Nephron (organoid): ENCODE results near the gene CHCHD4.
"Not testable (repeated sequence)": the region's sequence is repeated elsewhere in the genome, so short reads cannot be mapped to it uniquely, and the experiment has no call there.

ENCODE experiments used
- H3K27ac Mint-ChIP-seq, 3 experiments: 2 replicates each; pipeline ENCODE4 v1.8.0; 2020; ENCODE audit warnings: mixed read lengths in 3 of 3, mild to moderate bottlenecking in 2 of 3, moderate library complexity in 1 of 3
- H3K27me3 Mint-ChIP-seq: 2 replicates; pipeline ENCODE4 v1.8.0; 2021; ENCODE audit warnings: low read depth, mild to moderate bottlenecking, moderate library complexity, mixed read lengths
- H3K36me3 Mint-ChIP-seq: 2 replicates; pipeline ENCODE4 v1.8.0; 2020; ENCODE audit warnings: low read depth, mixed read lengths
- H3K4me1 Mint-ChIP-seq: 2 replicates; pipeline ENCODE4 v1.8.0; 2020; ENCODE audit warnings: mixed read lengths
- H3K4me3 Mint-ChIP-seq, 3 experiments: 2 replicates each; pipeline ENCODE4 v1.8.0; 2020; ENCODE audit warnings: mild to moderate bottlenecking in 3 of 3, mixed read lengths in 3 of 3, moderate library complexity in 2 of 3
- H3K9me3 Mint-ChIP-seq: 2 replicates; pipeline ENCODE4 v1.8.0; 2020; ENCODE audit warnings: mixed read lengths
- TF ChIP-seq, protein P1 (sequence below), 3 experiments: fragments of 200-600 bp; sonication (generic); IDR thresholded peaks; one replicate each; pipeline ENCODE4 v1.5.0; 2021; ENCODE audit warnings: antibody characterized with exemption in 3 of 3; ENCODE audit not compliant: unreplicated experiment in 3 of 3

CHCHD4 gene

DNA sequence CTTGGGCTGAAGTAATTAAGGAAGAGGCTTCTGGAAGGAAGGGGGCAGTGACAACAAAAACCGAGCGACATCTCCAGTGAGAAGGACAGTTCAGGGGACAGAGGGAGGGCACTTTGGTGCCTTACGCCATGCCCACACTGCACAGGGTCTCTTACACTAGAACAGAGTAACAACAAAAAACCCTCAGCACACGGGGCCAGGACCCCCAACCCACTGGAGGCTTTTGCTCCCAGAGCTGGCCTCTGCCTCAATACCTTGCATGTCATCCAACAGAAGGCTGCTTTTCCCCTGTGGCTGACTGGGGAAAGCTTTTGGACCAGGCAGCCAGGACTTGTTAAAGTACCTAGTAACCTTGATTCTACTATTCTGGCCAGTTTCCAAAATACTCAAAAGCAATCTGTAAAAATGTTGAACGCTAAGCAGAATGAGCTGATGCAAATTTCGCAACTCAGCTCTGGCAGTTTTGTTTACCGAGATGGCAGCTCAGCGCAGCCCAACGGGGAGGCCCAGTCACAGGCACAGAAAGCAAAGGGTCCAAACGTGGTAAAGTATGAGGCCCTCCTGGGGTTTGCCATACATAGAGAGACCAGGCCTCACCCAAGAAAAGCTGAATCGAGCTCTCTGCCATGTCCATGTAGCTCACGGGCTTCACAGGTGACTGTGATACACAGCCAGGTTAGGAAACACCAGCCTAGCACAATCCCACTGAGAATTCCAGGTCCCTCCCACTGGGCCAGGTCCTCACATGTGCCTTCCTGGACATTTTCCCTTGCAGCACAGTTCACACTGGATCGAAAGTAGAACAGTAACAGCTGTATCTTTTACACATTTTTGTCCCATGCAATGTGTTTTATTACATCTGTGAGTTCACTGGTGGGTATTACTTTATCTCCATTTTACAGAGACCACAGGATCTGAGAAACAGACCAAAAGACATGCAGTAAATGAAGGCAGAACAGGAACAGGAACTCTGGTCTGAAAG is 6.0 kb downstream of the CHCHD4 start:
- no peaks in the 10 kb centered on the region for H3K27me3 Mint-ChIP-seq
- peak overlapping the region in 1 of 3 experiments; percentile 22 for H3K27ac Mint-ChIP-seq
- TF ChIP-seq, protein P1, sequence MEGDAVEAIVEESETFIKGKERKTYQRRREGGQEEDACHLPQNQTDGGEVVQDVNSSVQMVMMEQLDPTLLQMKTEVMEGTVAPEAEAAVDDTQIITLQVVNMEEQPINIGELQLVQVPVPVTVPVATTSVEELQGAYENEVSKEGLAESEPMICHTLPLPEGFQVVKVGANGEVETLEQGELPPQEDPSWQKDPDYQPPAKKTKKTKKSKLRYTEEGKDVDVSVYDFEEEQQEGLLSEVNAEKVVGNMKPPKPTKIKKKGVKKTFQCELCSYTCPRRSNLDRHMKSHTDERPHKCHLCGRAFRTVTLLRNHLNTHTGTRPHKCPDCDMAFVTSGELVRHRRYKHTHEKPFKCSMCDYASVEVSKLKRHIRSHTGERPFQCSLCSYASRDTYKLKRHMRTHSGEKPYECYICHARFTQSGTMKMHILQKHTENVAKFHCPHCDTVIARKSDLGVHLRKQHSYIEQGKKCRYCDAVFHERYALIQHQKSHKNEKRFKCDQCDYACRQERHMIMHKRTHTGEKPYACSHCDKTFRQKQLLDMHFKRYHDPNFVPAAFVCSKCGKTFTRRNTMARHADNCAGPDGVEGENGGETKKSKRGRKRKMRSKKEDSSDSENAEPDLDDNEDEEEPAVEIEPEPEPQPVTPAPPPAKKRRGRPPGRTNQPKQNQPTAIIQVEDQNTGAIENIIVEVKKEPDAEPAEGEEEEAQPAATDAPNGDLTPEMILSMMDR (IDR thresholded peaks at IDR 0.05; ENCODE audit: unreplicated experiment in 3 of 3): no peak
- no peaks in the 10 kb centered on the region for H3K9me3 Mint-ChIP-seq
- no peak overlapping the region for H3K4me3 Mint-ChIP-seq
- H3K36me3 Mint-ChIP-seq: peaks cover 23% of the 10 kb centered on the region
- peaks cover 27% of the 10 kb centered on the region for H3K4me1 Mint-ChIP-seq

DNA sequence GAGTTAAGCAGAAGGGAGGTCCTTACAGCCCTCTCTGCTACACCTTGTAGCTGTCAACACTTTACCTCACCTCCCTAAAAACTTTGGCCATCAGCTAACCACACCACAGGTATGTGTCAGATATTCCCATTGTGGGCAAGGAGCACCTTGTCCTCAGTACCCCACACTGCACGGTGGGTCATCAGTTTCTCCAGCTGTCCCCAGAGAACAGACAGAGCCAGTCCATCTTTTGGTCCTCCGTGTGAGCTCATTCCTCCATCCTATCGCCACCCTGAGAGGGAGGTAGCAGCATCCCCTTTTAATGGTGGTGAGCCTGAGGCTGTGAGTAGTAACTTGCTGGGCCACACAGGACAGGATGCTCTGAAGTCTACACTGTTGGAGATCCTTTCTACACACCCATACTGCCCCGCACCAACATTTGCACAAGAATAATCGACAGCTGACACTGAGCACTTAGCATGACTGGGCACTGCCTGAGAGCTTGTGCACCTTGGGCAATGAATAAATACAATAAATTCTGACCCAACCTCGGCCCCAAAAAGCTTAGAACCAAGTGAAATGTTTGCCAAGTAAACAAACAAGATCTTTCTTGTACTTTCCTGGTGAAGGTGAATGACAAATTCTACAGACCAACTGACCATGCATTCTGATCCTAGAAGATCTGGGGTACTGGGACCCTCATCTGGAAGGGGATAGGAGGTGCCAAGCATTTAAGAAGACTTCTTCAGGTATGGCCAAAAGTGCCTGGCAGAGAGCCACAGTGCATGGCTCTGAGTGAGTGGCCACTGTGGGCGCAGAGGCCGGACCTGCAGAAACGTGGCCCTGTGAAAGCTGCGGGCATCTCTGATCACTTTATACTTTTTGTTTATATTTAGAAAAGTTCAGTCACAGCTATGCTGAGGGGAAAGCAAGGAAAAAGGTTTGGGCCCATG is 6.9 kb downstream of the CHCHD4 start:
- Mint-ChIP-seq H3K9me3 (no peaks in the 10 kb centered on the region), H3K4me1 (peaks cover 19% of the 10 kb centered on the region), H3K36me3 (peaks cover 27% of the 10 kb centered on the region), H3K27ac (peak overlapping the region in 1 of 3 experiments; percentile 9), H3K27me3 (no peaks in the 10 kb centered on the region), H3K4me3 (no peak overlapping the region)
- TF ChIP-seq, protein P1 (IDR thresholded peaks at IDR 0.05; ENCODE audit: unreplicated experiment in 3 of 3): no peak

DNA sequence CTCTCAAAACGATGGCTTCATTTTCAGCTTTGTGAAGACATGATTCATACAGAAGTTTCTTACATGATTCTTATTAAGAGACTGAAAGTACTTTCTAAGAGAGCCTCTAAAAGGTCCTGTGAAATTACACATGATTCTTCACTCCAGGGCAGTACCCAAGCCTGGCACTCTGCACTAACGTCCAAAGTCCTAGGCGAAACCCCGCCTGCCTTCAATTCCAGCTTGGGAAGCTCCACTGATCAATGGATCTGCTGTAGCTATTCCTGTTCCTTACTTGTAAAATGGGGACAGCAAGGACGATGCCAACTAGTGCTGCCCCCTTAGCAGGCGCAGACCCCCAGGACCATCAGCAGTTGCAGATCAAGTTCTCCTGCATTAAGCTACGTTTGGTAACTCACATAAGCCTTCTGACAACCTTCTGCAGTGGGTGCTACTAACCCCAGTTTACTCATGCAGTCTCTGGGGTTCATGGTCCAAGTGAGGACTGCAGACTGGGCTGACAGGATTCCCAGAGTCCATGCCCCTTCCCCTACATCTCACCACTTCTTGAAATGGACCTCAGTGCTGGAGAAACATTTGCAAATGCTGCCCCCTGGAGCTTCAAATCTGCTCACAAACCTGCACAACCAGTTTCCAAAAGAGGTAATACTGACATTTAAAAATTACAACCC is 10.6 kb downstream of the CHCHD4 start:
- TF ChIP-seq, protein P1 (IDR thresholded peaks at IDR 0.05; ENCODE audit: unreplicated experiment in 3 of 3): peak in 2 of 3 experiments; percentile 22 to 40
- H3K4me1 Mint-ChIP-seq: no peaks in the 10 kb centered on the region
- H3K9me3 Mint-ChIP-seq: no peaks in the 10 kb centered on the region
- peaks cover 25% of the 10 kb centered on the region for H3K36me3 Mint-ChIP-seq
- no peak overlapping the region for H3K27ac Mint-ChIP-seq
- no peak overlapping the region for H3K4me3 Mint-ChIP-seq
- H3K27me3 Mint-ChIP-seq: no peaks in the 10 kb centered on the region

GRCh38 chr3:14110699-14111098 is 14.0 kb downstream of the CHCHD4 start:
- H3K36me3 Mint-ChIP-seq: peaks cover 25% of the 10 kb centered on the region
- TF ChIP-seq, protein P1 (IDR thresholded peaks at IDR 0.05; ENCODE audit: unreplicated experiment in 3 of 3): no peak
- H3K4me1 Mint-ChIP-seq: no peaks in the 10 kb centered on the region
- H3K9me3 Mint-ChIP-seq: no peaks in the 10 kb centered on the region
- no peak overlapping the region for H3K27ac Mint-ChIP-seq
- H3K27me3 Mint-ChIP-seq: peaks cover 5% of the 10 kb centered on the region
- H3K4me3 Mint-ChIP-seq: no peak overlapping the region

GRCh38 chr3:14109821-14110220 is 14.8 kb downstream of the CHCHD4 start:
- H3K4me3 Mint-ChIP-seq, H3K9me3 Mint-ChIP-seq, H3K4me1 Mint-ChIP-seq, H3K27ac Mint-ChIP-seq, H3K27me3 Mint-ChIP-seq: not testable (repeated sequence)
- H3K36me3 Mint-ChIP-seq: peaks cover 22% of the 10 kb centered on the region
